DOHH2 (cell line): ENCODE data around the gene TMEM219.

Experiments
- H3F3A ChIP-seq: fragments of 200-600 bp; sonication (generic), shearing (Covaris generic); 2 replicates; pipeline ENCODE4 v1.6.0; 2016; ENCODE audit warnings: antibody characterized with exemption, mild to moderate bottlenecking; ENCODE audit not compliant: control insufficient read depth, insufficient read depth
- H3K27ac ChIP-seq: fragments of 200-600 bp; sonication (generic); 2 replicates; pipeline ENCODE4 v1.5.1; 2014; ENCODE audit warnings: low read depth, mild to moderate bottlenecking, low read length, moderate library complexity
- H3K27me3 ChIP-seq: fragments of 200-600 bp; sonication (generic); 2 replicates; pipeline ENCODE4 v1.6.1; 2014; ENCODE audit warnings: mild to moderate bottlenecking, low read length, mixed read lengths; ENCODE audit not compliant: control insufficient read depth
- H3K36me3 ChIP-seq: fragments of 200-600 bp; sonication (generic); 2 replicates; pipeline ENCODE4 v1.6.1; 2014; ENCODE audit warnings: mild to moderate bottlenecking, low read length, moderate library complexity, mixed read lengths; ENCODE audit not compliant: control insufficient read depth
- H3K4me1 ChIP-seq: fragments of 200-600 bp; sonication (generic); 2 replicates; pipeline ENCODE4 v1.6.1; 2014; ENCODE audit warnings: mild to moderate bottlenecking, low read length, mixed read lengths; ENCODE audit not compliant: control insufficient read depth
- H3K4me2 ChIP-seq: fragments of 200-600 bp; sonication (generic); 2 replicates; pipeline ENCODE4 v1.6.0; 2014; ENCODE audit warnings: mild to moderate bottlenecking, low read length, moderate library complexity
- H3K4me3 ChIP-seq: fragments of 200-600 bp; sonication (generic); 2 replicates; pipeline ENCODE4 v1.5.1; 2014; ENCODE audit warnings: mild to moderate bottlenecking, low read length, mixed read lengths
- H3K79me2 ChIP-seq: fragments of 200-600 bp; sonication (generic); 2 replicates; pipeline ENCODE4 v1.6.1; 2014; ENCODE audit warnings: mild to moderate bottlenecking, low read length, mixed read lengths; ENCODE audit not compliant: control insufficient read depth
- H3K9me2 ChIP-seq: fragments of 200-600 bp; sonication (generic); replicated peaks from 2 replicates; pipeline ENCODE4 v1.6.1; 2014; ENCODE audit warnings: mild to moderate bottlenecking, low read length, mixed read lengths; ENCODE audit not compliant: control insufficient read depth
- H3K9me3 ChIP-seq: fragments of 200-600 bp; sonication (generic); 2 replicates; pipeline ENCODE4 v1.6.1; 2014; ENCODE audit warnings: antibody characterized with exemption, low read length, mixed read lengths; ENCODE audit not compliant: control insufficient read depth, insufficient read depth
- H4K20me1 ChIP-seq: fragments of 200-600 bp; sonication (generic); 2 replicates; pipeline ENCODE4 v1.6.0; 2014; ENCODE audit warnings: low read depth, mild to moderate bottlenecking, antibody characterized with exemption, low read length, moderate library complexity; ENCODE audit not compliant: control insufficient read depth, insufficient read depth
- CTCF ChIP-seq: fragments of 200-600 bp; sonication (generic); IDR thresholded peaks from one replicate; pipeline ENCODE4 v1.5.1; 2014; ENCODE audit warnings: antibody characterized with exemption, mild to moderate bottlenecking, low read depth, low read length; ENCODE audit not compliant: poor library complexity, severe bottlenecking
- EZH2phosphoT487 ChIP-seq: fragments of 200-600 bp; sonication (generic); IDR thresholded peaks from 2 replicates; pipeline ENCODE4 v1.6.1; 2017; ENCODE audit warnings: borderline replicate concordance, mild to moderate bottlenecking, antibody characterized with exemption, low read length, moderate library complexity, mixed read lengths

The TMEM219 gene

GRCh38 chr16:29925105-29925756, 36.6 kb upstream of the TMEM219 start:
- TF ChIP-seq EZH2phosphoT487 (no peak), CTCF (no peak)
- peak overlapping the region; percentile 98 for H3K4me3 ChIP-seq

GRCh38 chr16:29925781-29926710, 35.8 kb upstream of the TMEM219 start, which contains the start of gene KCTD13:
TSS of gene KCTD13 (minus strand) at chr16:29926226. CDS start at chr16:29926033, 193 bp downstream.
- TF ChIP-seq CTCF (no peak), EZH2phosphoT487 (no peak)
- Histone ChIP-seq H3K79me2 (peaks cover 30% of the 10 kb centered on the region), H3K4me3 (peak within 1 kb of the TSS; percentile 98)

More at GRCh38 chr16:29925105-29925756, 36.6 kb upstream of the TMEM219 start:
- Histone ChIP-seq H3K4me1 (peaks cover 23% of the 10 kb centered on the region), H3K27ac (no peak overlapping the region), H3K9me2 (no peaks in the 10 kb centered on the region), H3K79me2 (peaks cover 30% of the 10 kb centered on the region), H3K36me3 (peaks cover 29% of the 10 kb centered on the region), H3K4me2 (peak overlapping the region; percentile 96), H3F3A (0 out of 2 replicates have a peak, but pooled peaks cover 3% of the 10 kb centered on the region), H4K20me1 (peaks cover 4% of the 10 kb centered on the region; the same call in 1 of the 2 replicates), H3K27me3 (no peaks in the 10 kb centered on the region), H3K9me3 (no peaks in the 10 kb centered on the region)

GRCh38 chr16:29926711-29927052, 35.2 kb upstream of the TMEM219 start:
- H3K4me1 ChIP-seq: peaks cover 23% of the 10 kb centered on the region
- H3K36me3 ChIP-seq: peaks cover 21% of the 10 kb centered on the region
- no peaks in the 10 kb centered on the region for H3K9me2 ChIP-seq
- peaks cover 4% of the 10 kb centered on the region; the same call in 1 of the 2 replicates for H4K20me1 ChIP-seq
- H3K4me2 ChIP-seq: peak overlapping the region; percentile 96
- no peak for TF ChIP-seq CTCF
- no peak for TF ChIP-seq EZH2phosphoT487
- H3K79me2 ChIP-seq: peaks cover 30% of the 10 kb centered on the region
- H3K27ac ChIP-seq: peak overlapping the region; percentile 63
- H3K9me3 ChIP-seq: no peaks in the 10 kb centered on the region
- H3K27me3 ChIP-seq: no peaks in the 10 kb centered on the region
- H3K4me3 ChIP-seq: peak overlapping the region; percentile 98
- 0 out of 2 replicates have a peak, but pooled peaks cover 3% of the 10 kb centered on the region for H3F3A ChIP-seq

More at GRCh38 chr16:29925781-29926710, 35.8 kb upstream of the TMEM219 start, which contains the start of gene KCTD13:
- Histone ChIP-seq H3K4me2 (peak within 1 kb of the TSS; percentile 96), H3K4me1 (peaks cover 23% of the 10 kb centered on the region), H3F3A (0 out of 2 replicates have a peak, but pooled peaks cover 3% of the 10 kb centered on the region), H3K9me2 (no peaks in the 10 kb centered on the region), H3K27me3 (no peaks in the 10 kb centered on the region), H3K27ac (peak within 1 kb of the TSS; percentile 63), H3K9me3 (no peaks in the 10 kb centered on the region), H4K20me1 (peaks cover 4% of the 10 kb centered on the region; the same call in 1 of the 2 replicates), H3K36me3 (peaks cover 21% of the 10 kb centered on the region)
